ENCODE results near the gene MED13L.

DNA sequence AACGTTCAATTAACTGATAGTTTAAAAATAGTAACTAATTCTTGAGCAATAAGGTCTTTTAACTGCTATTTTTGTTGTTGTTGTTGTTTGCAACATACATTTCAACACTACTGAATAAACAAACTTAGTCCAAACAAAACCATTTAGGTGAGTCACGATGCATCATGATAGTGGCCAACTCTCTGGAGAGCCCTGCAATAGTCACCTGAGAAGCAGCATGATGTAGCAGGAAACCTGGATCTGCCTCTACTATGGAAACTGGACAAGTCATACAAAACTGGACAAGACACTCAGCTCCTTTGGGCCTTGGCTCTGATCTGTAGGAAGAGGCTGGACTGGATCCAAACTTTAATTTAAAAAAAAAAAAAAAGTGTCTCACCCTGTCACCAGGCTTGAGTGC is 117.3 kb downstream of the MED13L start:
- TF ChIP-seq, protein P1, sequence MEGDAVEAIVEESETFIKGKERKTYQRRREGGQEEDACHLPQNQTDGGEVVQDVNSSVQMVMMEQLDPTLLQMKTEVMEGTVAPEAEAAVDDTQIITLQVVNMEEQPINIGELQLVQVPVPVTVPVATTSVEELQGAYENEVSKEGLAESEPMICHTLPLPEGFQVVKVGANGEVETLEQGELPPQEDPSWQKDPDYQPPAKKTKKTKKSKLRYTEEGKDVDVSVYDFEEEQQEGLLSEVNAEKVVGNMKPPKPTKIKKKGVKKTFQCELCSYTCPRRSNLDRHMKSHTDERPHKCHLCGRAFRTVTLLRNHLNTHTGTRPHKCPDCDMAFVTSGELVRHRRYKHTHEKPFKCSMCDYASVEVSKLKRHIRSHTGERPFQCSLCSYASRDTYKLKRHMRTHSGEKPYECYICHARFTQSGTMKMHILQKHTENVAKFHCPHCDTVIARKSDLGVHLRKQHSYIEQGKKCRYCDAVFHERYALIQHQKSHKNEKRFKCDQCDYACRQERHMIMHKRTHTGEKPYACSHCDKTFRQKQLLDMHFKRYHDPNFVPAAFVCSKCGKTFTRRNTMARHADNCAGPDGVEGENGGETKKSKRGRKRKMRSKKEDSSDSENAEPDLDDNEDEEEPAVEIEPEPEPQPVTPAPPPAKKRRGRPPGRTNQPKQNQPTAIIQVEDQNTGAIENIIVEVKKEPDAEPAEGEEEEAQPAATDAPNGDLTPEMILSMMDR (IDR thresholded peaks at IDR 0.05), result no peak
- TF ChIP-seq NR3C1 (CRISPR knock-in tag; conservative IDR thresholded peaks at IDR 0.05; ENCODE audit: low read depth), result no peak

All from WTC11 (cell line).